Esophagus mucosa (tissue), 1 donor: ENCODE measurements around the gene GLMP. TPM values are rescaled to one million over a fixed set of nuclear protein-coding genes. Genes with fewer than 3 reads are reported as not detected.

Experiments
- ATAC-seq: fragments of 200-7000 bp; cut with Tn5 transposase; one replicate; pipeline ENCODE4 v1.9.1; 2020
- total RNA-seq: library from RNA; stranded (reverse); gene quantifications from one replicate; pipeline ENCODE4 v1.2.4, GENCODE V29; 2023
- donor health status: DM: yes; HTN: yes; CAD: no.

Gene GLMP
- total RNA-seq, 1 donor from 2014 or later = 22.5 TPM

DNA sequence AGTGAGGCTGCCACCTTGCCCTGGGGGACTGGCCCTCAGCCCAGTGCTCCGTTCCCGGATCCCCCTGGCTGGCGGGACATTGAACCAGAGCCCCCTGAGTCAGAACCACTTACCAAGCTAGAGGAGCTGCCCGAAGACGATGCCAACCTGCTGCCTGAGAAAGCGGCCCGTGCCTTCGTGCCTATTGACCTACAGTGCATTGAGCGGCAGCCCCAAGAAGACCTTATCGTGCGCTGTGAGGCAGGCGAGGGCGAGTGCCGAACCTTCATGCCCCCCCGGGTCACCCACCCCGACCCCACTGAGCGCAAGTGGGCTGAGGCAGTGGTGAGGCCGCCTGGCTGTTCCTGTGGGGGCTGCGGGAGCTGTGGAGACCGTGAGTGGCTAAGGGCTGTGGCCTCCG, 10.0 kb downstream of the GLMP start:
- no peak for ATAC-seq

DNA sequence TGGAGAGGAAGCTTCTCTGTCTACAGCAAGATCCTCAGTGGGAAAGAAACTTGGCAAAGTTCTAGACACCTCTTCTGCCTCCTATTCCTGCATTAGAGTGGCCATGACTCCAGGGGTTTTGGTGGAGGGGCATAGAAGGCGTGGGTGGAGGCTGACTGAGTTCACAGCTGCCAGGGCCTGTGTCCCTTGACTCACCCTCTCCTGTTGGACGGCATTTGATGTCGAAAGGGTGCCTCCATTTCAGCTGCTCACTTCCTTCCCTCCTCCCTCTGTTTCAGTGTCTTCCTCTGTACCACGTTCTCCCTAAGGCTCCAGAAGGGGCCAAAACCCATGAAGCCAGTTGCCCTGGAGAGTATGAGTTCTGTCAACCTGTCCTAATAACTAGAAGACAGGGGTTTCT, 10.7 kb downstream of the GLMP start:
- ATAC-seq = peak; percentile 59

DNA sequence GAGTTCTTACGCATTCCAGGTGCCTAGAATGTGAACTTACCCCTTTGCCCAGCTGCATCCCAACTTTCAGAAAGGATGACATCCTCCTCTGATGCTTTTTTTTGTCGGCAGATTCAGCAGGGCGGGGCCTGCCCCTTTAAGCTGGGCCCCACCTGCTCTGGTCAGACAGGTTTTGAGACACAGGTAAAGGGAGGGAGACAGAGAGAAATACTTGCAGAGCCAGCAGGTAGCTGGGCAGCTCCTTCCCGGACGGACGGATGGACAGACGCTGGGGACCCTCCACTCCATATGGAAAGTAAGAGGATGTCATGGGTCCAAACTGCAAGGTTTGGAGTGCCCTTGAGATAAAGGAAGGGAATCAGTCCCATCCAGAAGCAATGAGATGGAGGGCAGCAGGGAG, 11.4 kb downstream of the GLMP start, which contains the start of gene TMEM79:
Gene TMEM79, plus strand, starts transcription at position 214 of the 400 bp plus-strand sequence. CDS start 902 bp downstream, outside the sequence.
- peak; percentile 63 for ATAC-seq

DNA sequence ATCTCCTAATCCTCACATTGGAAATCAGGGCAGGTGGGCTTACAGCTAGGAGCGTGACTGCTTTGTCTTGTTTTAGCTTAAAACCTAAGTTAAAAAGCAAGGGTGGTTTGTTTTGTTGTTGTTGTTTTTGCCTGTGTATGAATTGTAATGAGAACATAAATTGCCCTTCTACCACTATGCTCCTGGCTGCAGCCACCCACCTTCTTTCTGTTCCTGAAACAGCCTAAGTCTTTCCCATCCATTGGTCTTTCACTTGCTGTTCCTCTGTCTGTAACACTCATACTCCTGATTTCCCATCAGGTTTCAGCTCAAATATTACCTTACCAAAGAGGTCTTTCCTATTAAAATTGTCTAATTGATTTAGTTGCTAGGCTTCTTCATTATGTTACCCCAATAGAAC, 12.0 kb downstream of the GLMP start:
- ATAC-seq = no peak

DNA sequence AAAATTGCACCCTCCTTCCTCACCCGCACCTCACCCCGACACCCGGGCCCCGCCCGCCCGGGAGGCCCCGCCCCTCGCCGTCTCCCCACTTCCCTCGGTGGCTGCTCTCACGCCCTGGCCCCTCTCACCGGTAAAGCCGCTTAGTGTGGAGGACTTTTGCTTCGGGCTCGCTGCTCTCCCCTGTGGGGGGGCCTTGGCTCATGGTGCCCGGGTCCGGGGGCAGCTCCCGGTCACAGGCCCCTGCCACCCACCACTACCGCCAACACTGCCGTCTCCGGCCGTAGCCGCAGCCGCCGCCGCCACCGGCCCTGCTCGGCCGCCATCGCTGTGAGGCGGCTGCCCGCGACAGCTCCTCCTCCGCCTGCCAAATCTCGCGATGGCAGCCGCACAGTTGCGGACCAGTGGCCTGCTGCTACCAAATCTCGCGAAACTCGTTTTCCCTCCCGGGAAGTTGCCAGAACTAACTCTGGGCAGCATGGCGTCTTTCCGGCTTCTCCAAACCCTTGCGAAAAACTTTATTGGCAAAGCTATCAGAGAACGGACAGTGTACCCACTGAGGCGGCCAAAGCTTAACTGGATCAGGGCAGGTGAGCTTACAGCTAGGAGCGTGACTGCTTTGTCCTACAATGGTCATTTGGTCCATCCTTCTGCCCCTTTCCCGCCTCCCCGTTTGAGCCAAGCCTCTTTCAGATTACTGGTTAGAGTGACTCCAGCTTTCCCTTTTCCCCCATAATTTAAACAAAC, 12.8 kb downstream of the GLMP start, which contains the start of gene SMG5:
Gene SMG5, minus strand, starts transcription at position 347 of the 744 bp plus-strand sequence. Its CDS starts 145 bp downstream, at position 202.
- peak; percentile 85 for ATAC-seq

DNA sequence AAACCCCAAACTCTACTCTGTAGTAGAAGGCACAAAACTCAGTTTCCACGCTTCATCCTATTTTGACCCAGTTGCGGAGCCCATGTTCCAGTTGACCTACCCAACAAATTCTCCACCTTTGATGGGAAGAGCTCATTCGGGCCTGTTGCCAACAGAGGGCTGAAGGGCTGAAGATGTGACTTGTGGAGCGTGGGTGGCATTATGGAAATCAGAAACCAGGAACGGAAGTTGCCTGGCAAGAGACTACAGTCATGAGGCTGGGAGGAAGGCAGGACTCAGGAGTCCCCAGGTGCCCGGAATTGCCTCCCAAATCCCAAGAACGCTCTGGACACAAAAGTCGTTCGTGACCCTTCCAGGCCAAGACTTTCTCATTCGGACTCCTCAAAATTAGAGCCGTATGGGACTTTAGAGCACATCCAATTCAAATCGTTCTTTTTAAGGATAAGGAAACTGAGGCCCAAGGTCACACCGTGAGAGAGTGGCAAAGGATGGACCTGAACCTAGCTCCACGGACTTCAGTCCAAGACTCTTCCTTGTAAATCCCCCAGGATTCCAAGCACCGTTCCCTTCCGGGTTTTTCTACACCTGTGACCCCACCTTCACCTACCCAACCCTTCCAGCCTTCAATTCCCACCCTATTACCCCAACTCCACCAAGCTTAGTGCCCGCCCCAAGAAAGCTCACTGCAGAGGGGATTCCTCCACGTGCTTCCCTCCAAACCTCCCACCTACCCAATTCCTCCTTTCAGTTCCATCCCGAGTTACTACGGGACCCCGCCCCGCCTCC, 13.6 kb downstream of the GLMP start:
- ATAC-seq = peak; percentile 21

DNA sequence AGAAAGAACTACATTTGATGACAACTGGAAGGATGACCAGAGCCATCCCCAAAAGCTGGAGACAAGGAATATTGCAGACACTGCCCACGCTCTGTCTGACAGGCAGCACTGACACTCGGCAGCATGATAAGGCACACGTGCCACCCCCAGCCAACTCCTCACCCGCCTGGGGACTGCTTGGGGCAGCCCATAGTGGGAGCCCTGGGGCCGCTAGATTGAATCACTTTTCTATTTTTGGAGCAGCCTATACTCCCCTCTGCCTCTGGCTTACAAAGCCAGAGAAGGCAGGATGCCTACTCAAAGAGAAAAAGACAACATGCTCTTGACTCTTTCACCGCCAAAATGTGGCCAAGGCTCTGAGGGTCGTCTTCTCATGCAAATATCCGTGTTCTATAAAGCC, 14.2 kb downstream of the GLMP start:
- ATAC-seq = no peak

DNA sequence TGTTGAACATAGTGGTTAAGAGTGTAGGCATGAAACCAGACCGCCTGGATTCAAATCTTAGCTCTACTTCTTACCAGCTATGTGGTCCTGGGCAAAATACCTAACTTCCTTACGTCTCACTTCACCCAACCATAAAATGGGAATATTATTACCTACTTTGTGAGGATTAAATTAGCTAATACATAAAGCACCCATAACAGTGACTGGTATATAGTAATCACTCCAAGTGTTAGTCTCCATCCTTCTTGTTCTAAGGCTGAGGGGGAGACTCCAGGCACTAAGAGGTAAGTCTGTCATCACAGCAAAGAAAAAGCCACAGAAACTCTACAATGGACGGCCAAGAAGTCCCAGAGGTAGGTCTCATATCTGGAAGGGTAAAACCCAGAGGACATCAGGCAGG, 15.6 kb downstream of the GLMP start:
- no peak for ATAC-seq

DNA sequence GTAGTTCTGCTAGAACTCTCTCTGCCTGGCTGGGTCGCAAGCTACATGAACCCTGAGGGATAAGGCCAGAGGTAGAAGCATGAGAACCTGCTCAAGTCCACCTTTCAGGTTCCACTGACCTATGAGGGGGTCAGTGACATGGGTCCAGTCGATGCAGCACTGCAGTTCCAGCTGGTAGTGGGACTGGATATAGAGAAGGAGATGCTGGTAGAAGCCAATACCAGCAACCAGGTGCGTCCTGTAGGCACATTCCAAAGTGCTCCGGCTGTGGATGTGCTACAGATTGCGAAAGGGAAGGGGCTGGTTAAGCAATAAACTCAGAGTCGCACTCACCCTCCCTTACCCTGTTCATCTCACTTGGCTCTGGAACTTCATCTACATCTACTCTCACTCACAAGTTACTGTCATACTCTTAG, 18.5 kb downstream of the GLMP start:
- ATAC-seq = no peak

DNA sequence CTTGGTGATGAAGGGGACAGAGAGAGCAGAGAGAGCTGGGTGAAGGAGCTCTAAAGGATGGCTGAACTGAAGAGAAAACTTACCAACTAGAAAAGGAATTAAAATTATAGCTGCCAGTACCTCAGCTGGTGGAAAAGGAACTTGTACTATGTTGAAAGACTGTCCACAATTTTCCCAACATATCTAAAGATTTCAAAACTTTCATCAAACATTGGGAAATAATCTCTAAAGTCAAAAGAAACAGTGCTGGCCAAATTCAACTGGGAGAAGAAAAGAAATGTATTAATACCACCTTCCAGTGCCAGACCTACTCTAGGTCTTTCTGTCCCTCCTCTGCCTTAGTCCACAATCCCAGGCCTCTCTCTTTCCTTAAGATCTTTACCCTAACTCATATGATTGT, 18.9 kb downstream of the GLMP start:
- no peak for ATAC-seq

DNA sequence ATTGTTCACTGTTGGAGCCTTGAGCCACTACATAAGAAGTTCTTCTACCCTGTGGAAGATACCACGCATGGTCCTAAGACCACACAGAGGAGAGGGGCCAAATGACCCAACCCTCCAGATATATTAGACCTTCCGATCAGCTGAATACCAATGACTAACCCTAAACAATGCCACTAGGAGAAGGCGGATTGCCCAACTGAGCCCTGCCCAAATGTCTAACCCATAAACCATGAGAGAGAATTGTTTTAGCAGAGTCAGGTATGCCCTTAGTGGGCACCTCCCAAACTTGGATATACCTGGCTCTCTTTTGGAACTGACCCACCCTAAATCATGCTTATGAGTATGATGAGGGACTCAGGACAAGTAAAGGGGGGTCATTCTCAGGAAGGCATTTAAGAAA, 25.2 kb downstream of the GLMP start:
- ATAC-seq = peak; percentile 87

DNA sequence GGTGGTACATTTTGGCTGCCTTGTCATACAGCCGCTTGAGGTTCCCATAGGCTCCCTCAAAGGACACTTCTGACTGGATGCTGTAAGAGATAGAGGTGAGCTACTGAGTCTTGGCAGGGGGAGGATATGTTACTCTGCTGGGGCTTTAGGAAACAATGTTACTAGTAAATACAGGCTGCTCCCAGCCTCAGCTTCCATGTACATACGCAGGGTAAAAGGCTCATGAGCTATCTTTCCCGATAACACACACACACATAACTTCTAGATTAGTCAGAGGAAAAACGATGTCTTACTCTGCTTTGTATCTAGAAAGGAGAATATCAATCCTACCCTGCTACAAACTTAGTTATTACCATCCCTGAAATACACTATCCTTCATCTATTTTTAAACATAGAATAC, 27.1 kb downstream of the GLMP start:
- no peak for ATAC-seq

DNA sequence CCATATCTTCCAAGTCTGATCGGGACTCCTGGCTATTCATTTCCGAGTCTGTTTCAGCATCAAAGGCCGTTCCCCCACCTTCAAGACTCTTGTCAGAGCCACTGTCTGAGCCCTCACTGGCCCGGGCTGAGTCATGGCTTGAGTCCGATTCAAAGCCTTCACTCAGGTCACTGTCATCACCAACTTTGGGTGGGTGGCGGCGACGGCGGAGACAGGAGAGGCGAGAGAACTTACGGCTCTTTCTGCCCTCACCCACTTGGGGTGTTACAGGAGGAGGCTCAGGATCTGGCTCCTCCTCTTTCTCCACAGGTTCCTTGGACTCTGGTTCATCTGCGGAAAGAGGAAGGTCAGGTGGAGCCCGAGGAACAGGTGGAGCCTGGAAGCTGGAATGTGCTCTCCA, 29.4 kb downstream of the GLMP start:
- no peak for ATAC-seq

DNA sequence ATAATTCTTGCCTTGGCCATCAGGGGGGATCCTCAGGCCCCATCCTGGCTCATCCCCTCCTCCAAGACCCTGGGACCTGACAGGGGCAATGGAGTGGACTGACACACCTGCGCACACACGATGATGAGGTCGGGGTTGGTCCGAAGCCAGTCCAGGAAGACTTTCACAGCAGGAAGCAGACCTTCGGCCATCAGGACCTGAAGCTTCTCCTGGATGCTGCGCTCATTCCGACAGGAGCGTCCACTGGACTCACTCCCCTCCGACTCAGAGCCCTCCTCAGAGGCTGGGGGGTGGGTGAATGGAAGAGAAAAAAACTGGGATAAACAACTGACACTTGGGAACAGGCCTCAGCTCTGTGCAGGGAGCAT, 32.2 kb downstream of the GLMP start:
- ATAC-seq = no peak

DNA sequence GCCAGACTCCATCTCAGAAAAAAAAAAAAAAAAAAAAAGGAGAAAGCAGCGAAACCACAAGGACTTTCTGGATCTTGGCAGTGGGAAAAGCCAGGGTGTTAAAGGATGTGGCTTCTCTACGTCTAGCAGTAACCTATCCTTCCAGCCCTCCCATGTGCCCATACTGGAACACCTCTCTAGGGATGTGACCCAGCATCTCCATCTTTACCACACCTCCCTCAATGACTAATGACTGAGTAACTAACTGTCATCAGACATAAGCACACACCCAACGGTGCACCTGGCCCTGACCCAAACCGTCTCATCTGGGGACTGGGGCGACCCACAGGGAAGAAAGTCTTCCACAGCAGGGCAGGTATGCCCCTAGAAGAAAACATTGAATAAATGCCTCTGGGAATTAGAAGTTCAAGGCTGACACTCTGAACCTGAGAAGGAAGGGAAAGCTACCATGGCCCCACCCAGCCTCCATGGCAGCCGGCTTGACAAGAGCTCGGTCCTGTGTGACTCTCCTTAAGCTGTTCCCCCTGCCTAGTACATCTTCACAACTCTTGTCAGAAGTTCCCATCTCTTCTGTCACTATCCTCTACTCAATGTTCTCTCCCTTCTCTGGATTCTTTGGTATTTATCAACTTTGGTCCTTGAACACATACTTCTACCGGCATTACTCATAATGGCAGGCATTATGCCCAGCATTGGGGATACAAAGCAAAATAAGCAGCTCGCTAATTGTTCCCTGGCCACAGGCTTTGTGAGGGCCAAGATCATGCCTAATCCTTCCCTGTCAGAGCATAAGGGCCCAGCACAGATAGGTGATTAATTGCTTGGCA, 32.8 kb downstream of the GLMP start:
- ATAC-seq = peak; percentile 94

DNA sequence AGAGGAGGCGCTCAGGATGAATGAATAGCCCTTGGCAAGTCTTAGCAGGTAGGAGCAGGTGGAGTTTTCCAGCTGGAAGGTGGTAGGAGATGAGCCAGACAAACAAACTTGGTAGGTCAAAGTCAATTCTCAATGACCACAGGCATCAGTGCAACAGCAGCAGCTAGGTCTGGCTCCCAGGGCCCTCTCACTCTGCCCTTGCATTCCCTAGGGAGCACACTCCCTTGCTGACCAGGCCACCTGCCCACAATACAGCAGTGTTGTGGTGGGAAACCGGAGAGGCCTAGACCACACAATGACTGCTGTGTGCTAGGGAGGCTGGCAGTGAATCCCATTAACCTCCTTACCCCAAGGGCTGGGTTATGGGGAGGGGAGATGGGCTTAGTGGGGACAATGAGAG, 34.6 kb downstream of the GLMP start:
- ATAC-seq = no peak

DNA sequence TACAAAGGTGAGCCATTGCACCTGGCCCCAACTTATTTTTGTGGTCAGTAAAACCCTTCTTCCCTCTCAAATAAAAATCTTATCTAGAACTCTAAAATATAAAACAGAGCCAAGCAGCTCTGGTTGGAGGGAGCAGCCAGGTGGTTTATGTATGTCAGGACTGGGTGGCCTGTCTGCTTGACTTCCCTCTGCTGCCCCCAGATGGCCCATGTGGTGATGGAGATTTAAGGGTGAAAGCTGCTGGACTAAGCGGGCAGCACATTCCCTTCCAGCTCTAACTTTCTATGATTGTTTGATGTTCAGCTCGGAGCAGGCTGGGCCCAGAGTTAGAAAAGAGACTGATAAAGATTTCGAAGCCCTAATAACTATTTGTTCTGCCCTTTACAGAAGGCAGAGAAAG, 35.7 kb downstream of the GLMP start:
- no peak for ATAC-seq

DNA sequence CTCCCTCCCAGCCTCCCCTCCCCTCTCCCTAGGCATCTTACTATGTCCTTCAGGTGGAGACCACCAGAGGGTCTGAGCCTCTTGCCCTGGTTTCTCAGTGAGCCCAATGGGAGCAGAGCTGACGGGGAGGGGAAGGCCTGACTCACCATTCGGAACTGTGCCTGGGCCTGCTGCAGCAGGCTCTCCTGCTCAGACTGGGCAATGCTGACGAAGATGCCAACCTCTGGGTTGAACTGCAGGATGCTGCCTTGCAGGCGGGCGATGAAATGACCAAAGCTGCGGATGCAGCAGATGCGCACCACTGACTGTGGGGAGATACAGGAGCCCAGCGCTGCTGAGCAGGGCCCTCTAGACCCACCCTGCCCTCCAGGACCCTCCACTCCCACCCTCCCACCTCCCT, 36.6 kb downstream of the GLMP start:
- ATAC-seq = peak; percentile 72

DNA sequence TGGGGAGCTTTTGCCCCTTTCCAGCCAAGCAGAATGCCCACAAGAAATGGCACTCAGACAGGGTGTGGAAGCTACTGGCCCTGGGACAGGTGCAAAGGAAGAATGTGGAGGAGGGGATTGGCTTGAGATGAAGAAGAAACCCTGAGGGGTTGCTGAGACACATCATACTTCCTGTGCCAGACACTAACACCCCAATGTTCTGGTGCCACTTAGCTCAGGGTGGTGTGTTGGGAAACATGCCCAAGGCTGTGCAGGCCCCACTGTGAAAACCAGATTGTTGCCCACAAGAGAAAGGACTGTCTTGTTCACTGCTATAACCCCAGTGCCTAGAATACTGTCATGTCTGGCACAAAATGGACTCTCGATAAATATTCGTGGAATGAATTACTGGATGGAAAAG, 37.8 kb downstream of the GLMP start:
- no peak for ATAC-seq

DNA sequence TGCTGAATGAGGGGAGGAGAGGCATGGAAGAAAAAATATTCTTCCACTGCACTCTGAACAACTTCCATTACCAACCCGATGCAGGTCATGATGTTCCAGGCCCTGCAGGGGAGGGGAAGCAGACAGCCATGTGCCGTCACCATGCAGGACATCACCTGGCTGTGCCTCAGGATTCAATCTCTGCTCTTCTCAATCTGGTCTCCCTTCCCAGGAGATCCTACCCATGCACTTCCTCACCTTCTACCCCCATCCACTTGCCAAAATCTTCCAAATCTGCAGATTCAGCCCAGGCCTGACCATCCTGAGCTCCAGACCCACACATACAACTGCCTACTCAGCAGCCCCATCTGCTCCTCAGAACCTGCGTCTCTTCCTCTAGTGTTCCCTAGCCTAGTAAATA, 41.8 kb downstream of the GLMP start:
- ATAC-seq = no peak

DNA sequence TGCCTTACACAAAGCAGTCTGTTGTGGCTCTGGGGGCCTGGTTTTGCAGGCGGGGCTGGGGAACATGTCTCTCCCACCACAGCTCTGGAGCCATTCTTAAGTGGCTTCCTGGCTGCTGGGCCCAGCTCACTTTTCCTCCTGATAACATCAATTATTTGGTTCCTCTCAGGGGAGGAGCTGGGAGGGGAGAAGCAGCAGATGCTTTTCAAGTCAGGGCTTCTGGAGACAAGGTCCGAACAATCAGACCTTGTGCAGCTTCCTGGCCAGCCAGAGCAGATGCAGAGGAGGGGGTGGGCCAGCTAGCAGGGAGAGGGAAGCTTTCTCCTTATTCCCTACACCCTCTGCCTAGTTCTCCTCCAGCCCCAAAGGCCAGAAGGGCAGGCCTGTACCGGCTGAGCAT, 44.0 kb downstream of the GLMP start:
- no peak for ATAC-seq

DNA sequence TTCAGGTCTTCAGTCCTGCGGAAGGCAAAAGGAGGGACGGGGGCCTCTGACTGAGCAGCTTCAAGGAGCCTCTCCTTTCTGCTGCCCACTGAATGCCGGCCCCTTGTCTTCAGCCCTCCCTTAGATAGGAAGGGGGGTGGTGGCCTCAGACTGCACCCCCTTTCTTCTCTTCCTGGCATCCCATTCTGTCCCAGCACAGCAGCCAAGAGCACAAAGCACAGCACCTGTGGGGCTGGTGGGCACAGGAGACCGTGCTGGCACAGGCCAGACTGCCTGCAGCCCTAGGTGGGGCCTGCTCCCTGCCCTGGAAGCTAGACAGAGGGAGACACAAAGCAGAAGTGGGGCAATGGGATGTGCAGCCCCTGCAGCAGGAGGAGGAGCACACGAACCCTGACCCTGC, 45.9 kb downstream of the GLMP start:
- no peak for ATAC-seq

DNA sequence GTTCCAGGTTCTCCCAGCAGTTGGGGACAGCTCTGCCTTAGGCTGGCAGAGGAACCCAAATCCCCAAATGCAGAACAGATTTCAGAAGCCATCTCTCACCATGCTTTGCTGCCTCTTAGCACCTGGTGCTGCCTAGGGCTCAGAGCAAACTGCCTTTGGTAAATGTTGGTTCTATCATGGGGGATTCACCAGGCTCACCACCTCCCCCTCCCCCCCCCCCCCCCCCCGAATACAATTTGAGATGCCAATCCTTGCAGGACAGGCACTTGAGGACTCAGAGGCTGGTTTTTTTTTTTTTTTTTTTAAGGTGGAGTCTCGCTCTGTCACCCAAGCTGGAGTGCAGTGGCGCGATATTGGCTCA, 47.2 kb downstream of the GLMP start:
- no peak for ATAC-seq
